Spleen (tissue), 7 donors: Measurements from ENCODE around the gene TBC1D26.
"Not testable (repeated sequence)": the region's sequence is repeated elsewhere in the genome, so short reads cannot be mapped to it uniquely, and the experiment has no call there.

Experiments
- POLR2A ChIP-seq, 3 donors: fragments of 450-650 bp; IDR thresholded peaks; one replicate each; pipeline ENCODE4 v1.5.1; 2017; ENCODE audit warnings: antibody characterized with exemption in 3 of 3, mild to moderate bottlenecking in 1 of 3
- TF ChIP-seq, protein P1 (sequence below), 11 experiments: fragments of 200-600 bp in 7 of 11; fragments of 450-650 bp in 4 of 11; sonication (generic) in 4 of 11; IDR thresholded peaks in 8 of 11; conservative IDR thresholded peaks in 3 of 11; 1 replicate in 7 of 11; 2 replicates in 4 of 11; pipeline versions ENCODE4 v1.4.0 to v1.8.0; 2016 to 2021; ENCODE audit warnings: antibody characterized with exemption in 11 of 11, inconsistent platforms in 4 of 11, mild to moderate bottlenecking in 1 of 11
- donor health status: DM: no; HTN: no; CAD: no; lungs with moderate emphysema.
- donor health status: DM: no; HTN: no; CAD: no.
- donor health status: DM: no; HTN: no; CAD: no.

DNA sequence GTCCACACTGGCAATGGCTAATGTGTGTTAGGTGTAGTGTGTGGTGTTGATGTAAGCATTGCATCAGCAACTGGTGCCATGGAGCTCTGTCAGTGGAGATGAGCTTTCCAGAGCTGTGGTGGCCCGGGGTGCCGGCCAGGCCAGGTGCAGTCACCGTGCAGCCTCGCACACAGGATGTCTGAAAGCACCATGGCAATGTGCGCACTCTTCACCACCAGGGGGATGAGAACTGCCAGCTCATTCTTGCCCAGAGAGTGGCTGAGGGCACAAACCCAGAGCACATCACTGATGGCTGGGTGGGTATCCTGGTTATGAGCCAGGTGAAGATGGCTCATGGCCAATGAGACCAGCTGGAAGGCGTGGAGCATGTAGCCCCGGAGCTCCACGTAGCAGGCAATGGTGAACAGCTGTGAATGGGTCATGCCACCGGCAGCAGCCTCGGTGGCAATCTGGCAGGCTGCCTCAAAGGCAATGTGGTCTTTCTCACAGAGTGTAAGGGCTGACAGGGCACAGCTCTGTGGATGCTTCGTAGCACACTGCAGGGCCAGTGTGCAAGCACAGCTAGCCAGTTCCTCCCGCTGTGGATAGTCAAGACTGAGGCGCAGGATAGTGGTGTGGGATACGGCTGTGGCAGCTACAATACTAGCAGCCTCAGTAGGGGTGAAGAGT, 36.9 kb downstream of the TBC1D26 start:
- TF ChIP-seq, protein P1, sequence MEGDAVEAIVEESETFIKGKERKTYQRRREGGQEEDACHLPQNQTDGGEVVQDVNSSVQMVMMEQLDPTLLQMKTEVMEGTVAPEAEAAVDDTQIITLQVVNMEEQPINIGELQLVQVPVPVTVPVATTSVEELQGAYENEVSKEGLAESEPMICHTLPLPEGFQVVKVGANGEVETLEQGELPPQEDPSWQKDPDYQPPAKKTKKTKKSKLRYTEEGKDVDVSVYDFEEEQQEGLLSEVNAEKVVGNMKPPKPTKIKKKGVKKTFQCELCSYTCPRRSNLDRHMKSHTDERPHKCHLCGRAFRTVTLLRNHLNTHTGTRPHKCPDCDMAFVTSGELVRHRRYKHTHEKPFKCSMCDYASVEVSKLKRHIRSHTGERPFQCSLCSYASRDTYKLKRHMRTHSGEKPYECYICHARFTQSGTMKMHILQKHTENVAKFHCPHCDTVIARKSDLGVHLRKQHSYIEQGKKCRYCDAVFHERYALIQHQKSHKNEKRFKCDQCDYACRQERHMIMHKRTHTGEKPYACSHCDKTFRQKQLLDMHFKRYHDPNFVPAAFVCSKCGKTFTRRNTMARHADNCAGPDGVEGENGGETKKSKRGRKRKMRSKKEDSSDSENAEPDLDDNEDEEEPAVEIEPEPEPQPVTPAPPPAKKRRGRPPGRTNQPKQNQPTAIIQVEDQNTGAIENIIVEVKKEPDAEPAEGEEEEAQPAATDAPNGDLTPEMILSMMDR (IDR thresholded peaks at IDR 0.05 in 8 of 11, conservative IDR thresholded peaks at IDR 0.05 in 3 of 11) = not testable (repeated sequence)
- not testable (repeated sequence) for TF ChIP-seq POLR2A (IDR thresholded peaks at IDR 0.05)
